T1000 (cell line): ENCODE results near the gene RUNX2.

ENCODE experiments used
- DNase-seq: peaks from one replicate; lab custom pipeline; 2025; ENCODE audit warnings: mixed read lengths; lab: John Stamatoyannopoulos, UW

Gene RUNX2

GRCh38 chr6:45589367-45589766 is 261.2 kb downstream of the RUNX2 start:
- DNase-seq = no peak

GRCh38 chr6:45590226-45590625 is 262.1 kb downstream of the RUNX2 start:
- DNase-seq = no peak

GRCh38 chr6:45590696-45591184 is 262.6 kb downstream of the RUNX2 start:
- DNase-seq = no peak

DNA sequence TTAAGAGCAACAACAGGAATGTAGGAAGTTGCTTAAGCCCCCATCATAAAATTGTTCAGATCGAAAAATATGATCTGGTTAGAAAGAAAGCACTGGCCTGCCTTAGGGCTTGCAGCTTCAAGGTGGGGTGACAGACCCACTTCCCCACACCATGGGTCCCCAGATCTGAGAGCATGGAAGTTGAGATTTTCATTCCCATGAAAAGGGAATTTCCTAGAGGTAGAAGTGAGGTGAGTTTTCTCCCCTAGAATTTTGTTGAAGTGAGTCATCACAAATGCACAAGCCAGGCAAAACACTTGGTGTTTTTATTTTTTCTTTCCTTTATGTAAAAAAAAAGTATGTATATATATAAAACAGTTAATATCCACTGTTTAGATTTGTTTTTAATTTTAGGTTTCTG is 263.2 kb downstream of the RUNX2 start:
- DNase-seq = no peak

DNA sequence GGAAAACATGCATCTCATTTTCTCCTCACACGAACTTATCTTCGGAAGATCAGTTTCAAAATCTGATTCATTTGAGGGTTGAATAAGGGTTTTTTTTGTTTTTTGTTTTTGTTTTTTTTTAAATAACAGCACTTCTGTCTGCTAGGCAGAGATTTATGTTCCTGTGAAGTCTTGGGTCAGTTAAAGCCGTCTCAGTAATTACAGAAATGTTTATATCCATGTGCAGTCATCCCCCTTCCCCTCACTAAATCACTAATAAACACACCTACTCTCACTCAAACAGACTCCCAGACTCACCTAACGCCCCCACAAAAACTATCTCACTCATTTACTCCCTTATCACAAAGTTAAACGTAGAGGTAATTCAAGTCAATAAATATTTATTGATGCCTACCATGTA is 263.8 kb downstream of the RUNX2 start:
- DNase-seq = no peak

DNA sequence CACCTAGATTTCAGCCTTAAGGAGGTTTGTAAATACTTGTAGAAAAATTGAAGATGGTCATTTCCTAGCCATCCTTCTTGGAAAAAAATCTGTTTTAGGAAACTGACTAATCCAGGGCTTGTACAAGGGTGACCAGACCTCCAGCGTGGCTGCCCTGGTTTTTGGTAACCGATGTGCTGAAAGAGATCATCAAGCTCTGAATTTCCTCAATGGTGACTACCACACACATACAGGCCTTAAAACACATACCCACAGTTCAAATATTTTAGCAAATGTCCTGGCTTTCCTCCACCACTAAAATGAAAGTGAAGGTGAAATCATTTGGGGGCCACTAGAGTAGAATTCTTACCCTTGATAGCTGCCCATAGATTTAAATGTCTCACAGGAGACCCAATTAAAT is 264.9 kb downstream of the RUNX2 start:
- DNase-seq = no peak

GRCh38 chr6:45595010-45595851 is 267.1 kb downstream of the RUNX2 start:
- no peak for DNase-seq

DNA sequence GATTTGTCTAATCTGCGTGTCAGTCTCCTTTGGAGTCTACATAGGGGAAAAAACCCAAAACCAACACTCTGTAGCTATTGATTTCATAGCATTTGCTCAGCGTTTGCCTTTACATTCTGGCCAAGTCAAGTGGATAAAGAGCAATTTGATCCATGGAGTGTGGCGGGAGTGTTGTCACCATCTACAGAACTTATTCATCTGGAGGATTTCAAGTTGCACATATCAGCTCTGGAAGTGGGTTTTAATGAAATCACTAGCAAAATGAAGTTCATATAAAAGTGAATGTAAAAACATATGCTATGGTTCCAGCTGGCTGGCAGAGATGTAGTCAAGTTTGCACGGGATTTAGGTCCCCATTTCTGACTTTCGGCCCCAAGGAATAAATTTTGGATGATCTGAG is 269.3 kb downstream of the RUNX2 start:
- no peak for DNase-seq

DNA sequence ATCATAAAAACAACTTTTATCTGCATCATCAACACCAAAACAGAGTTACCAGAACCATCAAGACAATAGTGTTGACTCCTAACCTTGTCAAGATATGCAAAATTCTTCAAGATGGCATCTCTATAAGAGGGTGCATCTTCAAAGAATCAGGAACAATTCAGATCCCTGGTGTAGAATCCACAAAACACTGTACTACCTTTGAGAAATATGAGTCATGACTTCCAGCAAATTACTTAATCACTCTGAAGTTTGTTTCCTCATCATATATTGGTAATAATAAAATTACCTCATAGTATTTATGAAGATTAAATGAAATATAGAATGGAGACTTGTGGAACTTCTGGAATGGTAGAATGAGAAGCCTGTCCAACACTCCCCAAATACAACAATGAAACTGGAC is 270.9 kb downstream of the RUNX2 start:
- no peak for DNase-seq

- DNase-seq = no peak
Observed at GRCh38 chr6:45605971-45606370, 277.8 kb downstream of the RUNX2 start.

DNA sequence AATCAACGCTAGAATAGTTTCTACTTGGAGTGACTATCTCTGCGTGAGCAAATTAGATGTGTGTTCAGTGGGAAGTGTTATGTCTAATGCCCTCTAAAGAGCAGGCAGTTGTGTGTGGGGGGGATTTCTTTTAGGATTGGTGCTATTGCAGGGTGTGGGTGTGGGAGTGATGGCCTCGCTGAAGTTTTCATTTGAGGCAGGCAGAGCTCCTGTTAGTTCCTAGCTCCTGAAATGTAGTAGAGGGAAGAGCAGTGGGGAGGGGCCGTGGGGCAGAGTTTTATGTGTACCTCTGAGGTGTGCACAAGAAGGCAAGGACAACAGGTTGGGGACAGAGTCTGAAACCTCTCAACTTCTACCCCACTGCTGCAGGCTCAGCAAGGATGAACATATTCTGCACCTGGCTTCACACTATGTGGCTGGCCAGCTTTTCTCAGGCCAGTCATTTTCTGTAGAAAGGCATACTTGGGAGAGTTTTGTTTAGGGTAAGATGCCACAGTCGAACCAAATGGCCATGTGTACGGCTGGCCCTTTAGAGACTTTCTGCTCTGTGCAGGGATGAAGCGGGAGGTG is 278.8 kb downstream of the RUNX2 start:
- DNase-seq = no peak

DNA sequence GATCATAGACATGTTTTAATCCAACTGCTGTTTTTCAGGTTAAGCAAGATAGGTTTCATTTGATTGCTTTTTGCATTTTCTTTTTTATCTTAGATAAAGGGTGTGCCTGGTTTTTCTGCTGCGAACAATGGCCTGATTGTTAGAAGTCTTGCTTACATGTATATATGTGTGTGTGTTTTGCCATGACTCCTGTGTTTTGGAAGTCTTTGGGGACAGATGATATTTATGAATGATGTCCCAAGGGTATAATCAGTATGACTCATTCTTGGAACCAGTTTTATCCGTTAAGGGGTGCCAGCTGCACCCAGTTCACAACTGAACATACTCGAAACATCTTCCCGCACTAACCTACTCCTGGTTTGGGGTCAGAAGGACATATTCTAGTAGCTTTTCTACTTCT is 279.7 kb downstream of the RUNX2 start:
- peak; percentile 36 for DNase-seq

- peak; percentile 66 for DNase-seq
Observed at GRCh38 chr6:45608252-45608913, 280.3 kb downstream of the RUNX2 start.

DNA sequence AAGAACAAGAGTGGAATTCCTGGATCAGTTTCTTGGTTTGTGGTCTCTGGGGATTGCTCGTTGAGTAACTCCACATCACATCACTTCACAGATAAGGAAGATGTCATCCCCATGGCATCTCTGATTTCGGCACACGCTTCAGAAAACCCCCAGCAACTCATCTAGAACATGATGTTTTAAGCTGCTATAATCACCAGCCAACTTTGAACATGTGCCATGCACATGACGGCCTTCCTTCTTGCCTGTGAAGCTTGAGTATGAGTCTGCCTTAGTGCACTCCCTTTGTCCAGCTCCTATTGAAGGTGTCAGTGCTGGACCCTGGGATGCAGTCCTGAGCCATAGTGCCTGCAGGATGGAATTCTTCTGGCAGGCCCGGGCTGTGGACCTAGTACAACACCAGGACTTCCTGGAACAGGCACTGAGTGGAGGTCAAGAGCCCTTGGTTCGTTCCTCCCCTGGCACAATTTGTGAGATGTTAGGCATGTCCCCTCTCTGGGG is 281.1 kb downstream of the RUNX2 start:
- no peak for DNase-seq

GRCh38 chr6:45610374-45610773 is 282.2 kb downstream of the RUNX2 start:
- DNase-seq = no peak

DNA sequence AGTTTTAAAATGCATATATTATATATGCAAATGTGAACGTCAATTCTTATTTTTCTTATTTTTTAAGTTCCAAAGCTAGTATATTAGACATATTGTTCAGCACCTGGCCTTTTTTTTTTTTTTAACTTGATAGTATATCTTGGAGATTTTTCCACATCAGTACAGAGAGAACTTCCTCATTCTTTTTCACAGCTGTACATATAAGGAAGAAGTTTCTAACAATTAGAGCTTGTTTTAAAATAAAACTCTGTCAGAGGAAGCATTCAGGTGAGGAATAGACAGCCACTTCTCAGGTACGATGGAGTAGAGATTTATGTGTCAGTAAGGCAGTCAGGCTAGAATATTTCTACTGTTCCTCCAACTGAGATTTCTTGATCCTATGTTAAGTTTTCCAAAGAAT is 282.7 kb downstream of the RUNX2 start:
- DNase-seq = no peak

- DNase-seq = no peak
Observed at GRCh38 chr6:45611491-45611890, 283.4 kb downstream of the RUNX2 start.

GRCh38 chr6:45613656-45614055 is 285.5 kb downstream of the RUNX2 start:
- DNase-seq = no peak

GRCh38 chr6:45614488-45615285 is 286.6 kb downstream of the RUNX2 start:
- no peak for DNase-seq

DNA sequence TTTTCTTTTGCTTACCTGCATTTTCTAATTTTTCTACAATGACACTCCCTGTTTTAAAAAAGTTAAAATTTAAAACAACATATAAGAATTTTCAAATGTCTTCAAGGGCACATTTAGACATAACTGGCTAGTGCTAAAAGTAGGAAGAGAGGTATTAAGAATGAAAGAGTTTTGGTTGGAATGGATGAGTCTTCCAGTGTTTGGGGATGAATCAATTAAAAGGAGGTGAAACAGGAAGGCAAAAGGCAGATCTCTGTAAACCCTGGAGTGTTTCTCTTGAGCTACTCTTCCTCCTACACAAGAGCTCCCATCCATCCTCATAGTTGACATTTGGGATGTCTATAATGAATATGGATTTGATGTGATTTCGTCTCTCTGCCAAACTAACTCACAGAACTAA is 288.1 kb downstream of the RUNX2 start:
- DNase-seq = no peak

GRCh38 chr6:45617441-45617840 is 289.3 kb downstream of the RUNX2 start:
- DNase-seq = no peak

GRCh38 chr6:45618259-45618658 is 290.1 kb downstream of the RUNX2 start:
- DNase-seq = no peak
